Measurements from ENCODE around the gene AGPAT3.

AGPAT3 gene

GRCh38 chr21:43865540-43866259, 677 bp downstream of the AGPAT3 start:
- DNase-seq = no peak

GRCh38 chr21:43866260-43866629, 1.2 kb downstream of the AGPAT3 start:
- DNase-seq = no peak

GRCh38 chr21:43866659-43867331, 1.8 kb downstream of the AGPAT3 start:
- DNase-seq = no peak

- DNase-seq = no peak
These were observed 2.3 kb downstream of the AGPAT3 start for GRCh38 chr21:43867332-43867703.

GRCh38 chr21:43867948-43868347, 2.9 kb downstream of the AGPAT3 start:
- DNase-seq = no peak

- DNase-seq = no peak
These were observed 3.4 kb downstream of the AGPAT3 start for GRCh38 chr21:43868461-43868860.

- DNase-seq = no peak
These were observed 4.7 kb downstream of the AGPAT3 start for GRCh38 chr21:43869486-43870325.

- DNase-seq = no peak
These were observed 6.5 kb downstream of the AGPAT3 start for GRCh38 chr21:43871487-43871886.

- no peak for DNase-seq
These were observed 7.6 kb downstream of the AGPAT3 start for GRCh38 chr21:43872531-43873197.

GRCh38 chr21:43873673-43874072, 8.7 kb downstream of the AGPAT3 start:
- DNase-seq = no peak

GRCh38 chr21:43874085-43874805, 9.2 kb downstream of the AGPAT3 start:
- no peak for DNase-seq

- no peak for DNase-seq
These were observed 11.6 kb downstream of the AGPAT3 start for GRCh38 chr21:43876605-43877004.

GRCh38 chr21:43877936-43878575, 13.0 kb downstream of the AGPAT3 start:
- no peak for DNase-seq

- DNase-seq = no peak
These were observed 14.5 kb downstream of the AGPAT3 start for GRCh38 chr21:43879348-43880110.

GRCh38 chr21:43880111-43880985, 15.3 kb downstream of the AGPAT3 start:
- DNase-seq = no peak

GRCh38 chr21:43881283-43881682, 16.3 kb downstream of the AGPAT3 start:
- no peak for DNase-seq

GRCh38 chr21:43881935-43882334, 16.9 kb downstream of the AGPAT3 start:
- no peak for DNase-seq

- no peak for DNase-seq
These were observed 18.0 kb downstream of the AGPAT3 start for GRCh38 chr21:43882952-43883545.

GRCh38 chr21:43884012-43884860, 19.2 kb downstream of the AGPAT3 start:
- peak; percentile 67 for DNase-seq
